PC-9 (cell line): ENCODE data around the gene FADD.

Experiments
- EZH2 ChIP-seq: fragments of 200-600 bp; sonication (generic); IDR thresholded peaks from 2 replicates; pipeline ENCODE4 v1.8.0; 2017; ENCODE audit warnings: antibody characterized with exemption, low read depth
- TF ChIP-seq, protein P1 (sequence below): fragments of 200-600 bp; sonication (generic); conservative IDR thresholded peaks from 2 replicates; pipeline ENCODE4 v1.6.1; 2017; ENCODE audit warnings: mixed run types, antibody characterized with exemption, mild to moderate bottlenecking, moderate library complexity

DNA sequence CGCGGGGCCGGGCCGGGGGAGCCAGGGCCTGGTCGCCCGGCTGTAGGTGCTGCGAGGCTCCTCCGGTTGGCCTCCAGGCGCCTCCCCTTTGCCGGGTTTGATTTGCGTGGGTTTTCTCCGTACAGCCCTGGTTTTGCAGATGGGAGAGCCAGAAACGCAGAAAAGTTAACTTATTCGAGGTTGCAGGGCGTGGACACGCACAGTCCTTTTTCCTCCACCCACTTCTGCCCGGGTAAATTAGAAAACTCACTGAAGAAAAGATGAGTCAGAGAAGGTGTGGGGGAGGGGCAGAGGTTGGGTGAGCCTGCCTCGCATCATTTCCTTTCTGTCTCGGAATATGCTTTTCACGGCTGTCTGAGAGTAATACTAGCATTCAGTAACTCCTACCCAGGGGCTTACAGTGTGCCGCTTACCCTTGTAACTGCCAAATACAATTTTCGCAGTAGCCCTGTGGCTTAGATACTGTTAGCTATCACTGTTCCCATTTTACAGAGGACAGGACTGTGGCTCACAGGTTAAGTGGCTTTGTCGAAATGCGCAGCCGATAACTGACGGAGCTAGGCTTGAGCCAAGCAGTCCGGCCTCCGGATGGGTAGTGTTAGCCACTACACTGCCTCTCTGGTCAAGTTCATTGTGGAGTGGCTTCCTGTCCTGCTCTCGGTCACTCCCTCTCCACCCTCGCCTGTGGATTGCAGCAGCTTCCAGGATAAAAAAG is 812 bp downstream of the FADD start:
- TF ChIP-seq, protein P1, sequence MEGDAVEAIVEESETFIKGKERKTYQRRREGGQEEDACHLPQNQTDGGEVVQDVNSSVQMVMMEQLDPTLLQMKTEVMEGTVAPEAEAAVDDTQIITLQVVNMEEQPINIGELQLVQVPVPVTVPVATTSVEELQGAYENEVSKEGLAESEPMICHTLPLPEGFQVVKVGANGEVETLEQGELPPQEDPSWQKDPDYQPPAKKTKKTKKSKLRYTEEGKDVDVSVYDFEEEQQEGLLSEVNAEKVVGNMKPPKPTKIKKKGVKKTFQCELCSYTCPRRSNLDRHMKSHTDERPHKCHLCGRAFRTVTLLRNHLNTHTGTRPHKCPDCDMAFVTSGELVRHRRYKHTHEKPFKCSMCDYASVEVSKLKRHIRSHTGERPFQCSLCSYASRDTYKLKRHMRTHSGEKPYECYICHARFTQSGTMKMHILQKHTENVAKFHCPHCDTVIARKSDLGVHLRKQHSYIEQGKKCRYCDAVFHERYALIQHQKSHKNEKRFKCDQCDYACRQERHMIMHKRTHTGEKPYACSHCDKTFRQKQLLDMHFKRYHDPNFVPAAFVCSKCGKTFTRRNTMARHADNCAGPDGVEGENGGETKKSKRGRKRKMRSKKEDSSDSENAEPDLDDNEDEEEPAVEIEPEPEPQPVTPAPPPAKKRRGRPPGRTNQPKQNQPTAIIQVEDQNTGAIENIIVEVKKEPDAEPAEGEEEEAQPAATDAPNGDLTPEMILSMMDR = no peak
- no peak for TF ChIP-seq EZH2
